Embryonic facial prominence (tissue), 1 donor: ENCODE data around the gene KCNK3.
"Not testable (repeated sequence)": the region's sequence is repeated elsewhere in the genome, so short reads cannot be mapped to it uniquely, and the experiment has no call there.

Experiments
- DNase-seq: peaks from one replicate; pipeline ENCODE4 v3.0.0-alpha.2; 2016; ENCODE audit errors: extremely low spot score

The KCNK3 gene

DNA sequence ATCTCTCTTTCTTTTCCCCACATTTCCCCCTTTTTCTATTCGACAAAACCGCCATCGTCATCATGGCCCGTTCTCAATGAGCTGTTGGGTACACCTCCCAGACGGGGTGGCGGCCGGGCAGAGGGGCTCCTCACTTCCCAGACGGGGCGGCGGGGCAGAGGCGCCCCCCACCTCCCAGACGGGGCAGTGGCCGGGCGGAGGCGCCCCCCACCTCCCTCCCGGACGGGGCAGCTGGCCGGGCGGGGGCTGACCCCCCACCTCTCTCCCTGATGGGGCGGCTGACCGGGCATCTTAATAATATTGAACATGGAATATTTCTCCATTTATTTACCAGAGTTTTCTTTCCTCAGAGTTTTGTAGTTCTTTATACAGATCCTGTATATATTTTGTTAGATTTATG, 27.2 kb upstream of the KCNK3 start:
- DNase-seq = not testable (repeated sequence)

- DNase-seq = no peak
Observed at GRCh38 chr2:26666671-26667070, 25.9 kb upstream of the KCNK3 start.

DNA sequence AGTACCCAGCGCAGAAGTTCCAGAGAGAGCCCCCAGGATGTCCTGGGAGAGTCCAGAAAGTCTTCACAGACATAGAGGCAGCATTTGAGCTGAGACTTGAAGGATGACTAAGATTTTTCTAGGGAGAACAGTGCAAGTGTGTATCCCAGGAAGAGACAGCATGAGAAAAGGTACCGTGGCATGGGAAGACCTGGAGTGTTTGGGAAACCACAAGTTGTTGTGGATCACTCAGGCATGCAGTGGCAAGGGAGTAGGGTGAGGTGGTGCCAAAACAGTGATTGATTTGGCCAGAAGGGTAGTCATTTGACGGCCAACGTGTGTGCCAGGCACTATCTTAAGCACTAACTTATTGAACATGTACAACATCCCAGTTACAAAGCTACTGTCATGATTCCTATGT, 24.5 kb upstream of the KCNK3 start:
- DNase-seq = no peak

DNA sequence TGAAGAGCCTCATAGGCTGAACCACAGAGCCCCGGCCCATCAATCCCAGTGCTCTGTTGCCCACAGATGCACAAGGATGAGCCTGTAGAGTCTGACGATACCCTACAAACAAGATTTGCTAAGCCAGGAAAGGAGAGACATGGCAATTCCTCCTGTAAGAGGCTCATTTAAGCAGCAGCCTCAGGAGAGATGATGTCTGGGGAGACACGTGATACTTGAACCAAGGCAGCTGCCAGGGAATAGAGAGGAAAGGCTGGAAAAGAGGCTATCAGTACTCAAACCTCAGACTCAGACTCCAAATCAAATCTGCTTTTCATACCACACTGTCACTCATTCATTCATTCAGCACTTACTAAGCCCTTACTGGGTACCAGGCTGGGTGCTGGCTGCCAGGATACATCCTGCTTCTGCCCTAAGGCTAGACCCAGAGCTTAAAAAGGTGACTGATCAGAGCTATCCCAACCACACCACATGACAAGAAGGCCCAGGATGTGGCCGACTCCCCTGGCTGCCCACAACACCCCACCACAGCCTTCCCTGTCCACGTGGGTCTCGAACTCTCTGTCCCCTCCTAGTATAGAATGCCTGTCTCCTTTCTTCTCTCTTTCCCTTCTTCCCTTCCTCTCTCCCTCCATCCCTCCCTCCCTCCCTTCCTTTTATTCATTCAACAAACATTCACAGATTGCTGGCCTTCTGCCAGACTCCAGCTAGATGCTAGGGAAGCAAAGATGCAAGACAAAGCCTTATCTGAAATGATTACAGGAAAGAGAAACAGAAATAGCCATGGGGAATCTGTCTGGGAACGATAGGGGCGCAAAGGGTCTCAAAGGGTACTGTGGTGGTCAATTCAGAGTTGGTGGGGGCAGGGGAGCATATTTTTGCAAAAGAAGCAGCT, 23.4 kb upstream of the KCNK3 start:
- DNase-seq = no peak

- DNase-seq = no peak
Observed at GRCh38 chr2:26670171-26670570, 22.4 kb upstream of the KCNK3 start.

- no peak for DNase-seq
Observed at GRCh38 chr2:26670931-26671460, 21.5 kb upstream of the KCNK3 start.

DNA sequence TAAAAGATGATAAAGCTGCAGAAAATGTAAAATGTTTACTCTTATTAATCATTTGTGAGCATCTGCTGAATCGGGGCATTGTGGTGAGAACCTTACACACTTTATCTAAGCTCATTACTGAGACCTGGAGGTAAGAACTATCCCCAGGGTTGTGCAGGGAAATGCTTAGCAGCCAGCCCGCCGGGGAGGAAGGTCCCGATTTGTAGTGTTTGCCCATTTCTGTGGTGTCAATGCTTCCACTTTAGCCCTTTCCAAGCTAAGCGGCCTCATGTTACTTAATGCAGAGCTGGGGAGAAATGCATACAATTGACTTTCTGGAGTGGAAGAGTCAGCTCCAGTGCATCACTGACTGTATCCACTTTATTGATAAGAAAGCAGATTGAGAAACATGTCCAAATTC, 20.8 kb upstream of the KCNK3 start:
- no peak for DNase-seq

GRCh38 chr2:26672112-26672817, 20.3 kb upstream of the KCNK3 start:
- DNase-seq = no peak

GRCh38 chr2:26672818-26673393, 19.6 kb upstream of the KCNK3 start:
- DNase-seq = no peak

GRCh38 chr2:26674002-26674751, 18.3 kb upstream of the KCNK3 start:
- no peak for DNase-seq

- DNase-seq = no peak
Observed at GRCh38 chr2:26674771-26675170, 17.8 kb upstream of the KCNK3 start.

GRCh38 chr2:26675651-26676255, 16.8 kb upstream of the KCNK3 start:
- DNase-seq = no peak

DNA sequence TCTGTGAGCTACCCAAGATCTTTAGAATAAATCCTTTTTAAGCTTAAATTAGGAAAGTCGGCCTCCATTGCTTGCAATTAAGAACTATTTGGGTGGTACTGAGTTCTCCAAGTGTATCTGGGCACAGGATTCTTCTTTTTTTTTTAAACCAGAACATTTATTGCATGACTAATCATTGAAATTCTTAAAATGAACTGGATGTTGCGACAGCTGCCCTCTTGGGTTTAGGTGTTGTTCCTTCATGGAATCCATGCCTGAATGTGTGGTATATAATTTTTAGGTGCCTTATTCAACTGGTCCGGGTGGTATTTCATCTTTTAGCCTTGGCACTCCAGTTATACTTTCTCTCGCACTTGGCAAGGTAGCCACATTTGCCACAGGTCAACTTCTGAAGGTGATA, 14.5 kb upstream of the KCNK3 start:
- DNase-seq = no peak

GRCh38 chr2:26679867-26680266, 12.7 kb upstream of the KCNK3 start:
- no peak for DNase-seq

- DNase-seq = no peak
Observed at GRCh38 chr2:26681656-26682055, 10.9 kb upstream of the KCNK3 start.

DNA sequence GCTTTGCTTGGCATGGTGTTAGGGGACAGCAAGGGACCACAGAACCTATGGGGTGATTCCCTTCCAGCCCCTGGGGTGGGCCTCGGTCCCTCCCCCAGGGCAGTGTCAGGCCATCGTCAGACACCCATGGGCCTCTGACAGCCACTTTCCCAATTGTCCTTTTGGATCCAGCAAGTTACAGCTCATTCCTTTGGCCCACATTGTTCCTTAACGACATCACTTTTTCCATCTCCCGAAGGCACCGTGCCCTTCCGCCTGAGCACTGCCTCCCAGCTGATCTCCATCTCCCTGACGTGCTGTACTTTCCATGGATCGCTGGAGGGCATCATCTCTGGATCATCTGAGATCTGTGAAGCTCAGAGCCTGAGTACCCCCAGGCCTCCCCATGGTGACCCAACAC, 10.4 kb upstream of the KCNK3 start:
- DNase-seq = no peak

DNA sequence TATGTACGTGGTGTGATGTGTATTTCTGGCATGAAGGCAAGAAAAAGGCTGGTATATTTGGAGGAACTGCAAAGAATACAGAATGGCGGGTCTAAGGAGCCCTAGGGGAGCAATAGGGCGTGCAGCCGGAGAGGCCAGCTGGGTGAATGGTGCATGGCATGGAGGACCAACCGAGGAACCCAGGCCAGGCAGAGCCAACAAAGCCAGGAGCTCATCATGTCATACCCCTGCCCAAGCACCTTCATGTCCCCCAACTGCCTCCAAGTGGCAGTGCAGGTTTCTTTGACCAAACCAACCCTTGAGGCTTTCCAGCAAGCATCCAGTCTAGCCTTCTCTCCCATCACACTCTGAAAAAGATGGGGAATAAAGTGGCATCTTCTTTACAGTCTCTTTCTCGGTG, 8.9 kb upstream of the KCNK3 start:
- DNase-seq = no peak

- no peak for DNase-seq
Observed at GRCh38 chr2:26685341-26685740, 7.2 kb upstream of the KCNK3 start.

- DNase-seq = no peak
Observed at GRCh38 chr2:26685989-26686839, 6.3 kb upstream of the KCNK3 start.

DNA sequence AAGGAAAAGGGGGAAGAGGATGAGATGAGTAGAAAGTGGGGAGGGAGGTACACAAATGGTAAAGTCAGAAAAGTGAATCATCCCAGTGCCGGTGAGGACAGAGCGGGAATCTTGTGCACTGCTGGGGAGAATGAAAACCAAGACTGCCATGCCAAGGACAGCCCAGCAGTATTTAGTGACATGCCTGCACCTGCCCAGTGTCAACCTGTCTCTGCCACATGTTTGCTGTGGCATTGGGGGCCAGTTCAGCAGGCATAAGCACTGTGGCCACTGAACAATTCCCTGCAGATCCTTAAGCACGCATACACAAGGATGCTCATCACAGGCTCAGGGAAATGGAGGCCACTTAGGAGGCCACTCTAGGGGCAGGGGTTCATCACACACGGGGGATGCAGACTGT, 5.2 kb upstream of the KCNK3 start:
- DNase-seq = no peak

DNA sequence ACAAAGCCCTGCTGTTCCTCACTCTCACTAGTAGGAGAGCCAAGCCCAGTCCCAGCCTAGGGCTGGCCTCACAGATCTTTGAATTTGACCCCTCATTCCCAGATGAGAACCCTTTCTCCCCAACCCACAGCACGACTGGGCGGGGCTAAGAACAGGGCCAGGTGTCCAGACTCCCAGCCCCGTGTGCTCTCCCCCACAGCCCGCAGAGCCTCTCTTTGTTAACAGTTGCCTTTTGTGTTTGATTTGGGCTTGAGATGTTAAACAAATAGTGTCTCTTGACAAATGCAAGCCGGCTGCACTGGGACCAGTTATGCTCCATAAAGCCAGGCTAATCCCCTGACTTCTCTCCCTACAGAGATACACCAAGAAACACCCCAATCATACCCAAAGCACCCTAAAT, 4.7 kb upstream of the KCNK3 start:
- no peak for DNase-seq
